ENCODE results near the gene ZNF827.

Gene ZNF827

DNA sequence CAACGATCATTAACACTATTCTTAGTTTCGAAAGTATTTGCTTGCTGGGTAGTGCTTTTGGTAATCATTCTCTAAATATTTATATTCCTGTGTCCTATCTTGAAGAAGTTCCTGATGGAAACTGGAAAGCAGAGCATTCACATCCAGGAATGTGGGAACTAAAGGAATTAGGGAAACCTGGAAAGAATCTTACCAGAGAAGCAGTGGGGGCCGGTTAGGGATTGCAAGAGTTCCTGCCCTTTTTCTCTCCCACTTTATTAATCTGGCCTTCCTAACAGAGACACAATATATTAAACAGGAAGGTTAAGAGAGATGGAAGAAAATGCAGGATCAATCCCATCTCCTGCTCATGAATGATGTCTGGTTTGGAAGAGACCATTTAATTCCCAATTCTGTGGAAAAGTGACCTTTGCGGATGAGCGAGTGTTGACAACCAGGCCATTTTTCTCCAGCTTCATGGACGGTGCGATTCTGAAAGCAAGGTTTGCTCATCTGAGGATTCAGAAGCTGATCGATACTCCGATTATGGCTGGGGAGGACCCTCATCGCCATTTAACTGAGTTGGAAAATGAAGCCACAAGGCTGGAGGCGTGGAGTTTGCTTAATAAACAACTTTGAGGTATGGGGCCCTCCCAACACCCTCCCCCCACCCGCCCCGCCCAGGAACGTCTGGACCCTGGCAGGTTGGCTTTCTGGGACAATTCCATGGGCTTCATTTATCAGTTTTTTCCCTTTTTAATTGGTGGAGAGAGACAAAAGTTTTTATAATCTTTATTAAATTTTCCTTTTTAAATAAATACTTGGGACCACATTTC is 206.4 kb downstream of the ZNF827 start:
- no peak for TF ChIP-seq CTCF (conservative IDR thresholded peaks at IDR 0.05; ENCODE audit: control insufficient read depth, insufficient read depth, low read depth, low read length)
- no peak for DNase-seq (ENCODE audit: low read depth)
- peak overlapping the region; percentile 51 for H3K4me3 ChIP-seq (ENCODE audit: control insufficient read depth, low read depth, low read length)

DNA sequence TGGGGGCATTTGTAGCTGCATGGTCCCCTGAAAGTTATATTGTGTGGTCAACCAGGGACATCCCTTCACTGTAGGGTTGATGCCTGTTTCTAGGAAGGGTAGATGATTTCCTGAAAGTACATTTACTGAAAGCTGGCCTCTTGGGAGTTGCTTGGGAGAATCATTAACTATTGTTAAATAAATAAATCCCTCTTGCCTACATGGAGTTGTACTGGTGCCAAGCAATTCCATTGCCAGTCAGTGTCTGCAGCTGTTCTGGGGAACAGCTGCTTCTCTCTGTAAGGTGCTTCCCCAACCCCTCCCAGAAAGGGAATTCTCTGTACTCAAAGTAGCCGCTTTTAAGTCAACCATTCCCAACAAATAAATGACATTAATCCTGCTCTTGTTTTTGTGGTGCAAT is 207.6 kb downstream of the ZNF827 start:
- peak; percentile 78 for DNase-seq (ENCODE audit: low read depth)
- no peak for TF ChIP-seq CTCF (conservative IDR thresholded peaks at IDR 0.05; ENCODE audit: control insufficient read depth, insufficient read depth, low read depth, low read length)
- no peak overlapping the region for H3K4me3 ChIP-seq (ENCODE audit: control insufficient read depth, low read depth, low read length)

DNA sequence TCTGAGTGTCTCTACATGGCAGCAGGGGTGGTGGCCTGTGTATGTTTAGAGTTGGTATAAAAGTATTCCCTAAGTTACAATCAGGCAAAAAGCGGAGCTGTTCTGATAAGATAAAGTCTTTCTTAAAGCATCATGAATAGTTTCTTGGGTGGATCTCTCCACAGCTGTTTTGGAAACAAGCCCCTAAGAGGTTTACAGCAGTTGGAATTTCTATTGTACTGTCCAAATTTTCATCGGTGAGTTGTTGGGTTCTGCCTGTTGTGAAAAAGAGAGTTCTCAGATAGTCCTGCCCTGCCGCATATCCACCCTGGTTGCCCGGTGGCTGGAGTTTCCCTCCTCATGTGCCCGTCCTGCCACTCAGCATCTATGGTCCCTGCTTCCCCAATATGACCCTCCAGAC is 208.6 kb downstream of the ZNF827 start:
- TF ChIP-seq CTCF (conservative IDR thresholded peaks at IDR 0.05; ENCODE audit: control insufficient read depth, insufficient read depth, low read depth, low read length), result no peak
- DNase-seq (ENCODE audit: low read depth), result no peak
- no peak overlapping the region for H3K4me3 ChIP-seq (ENCODE audit: control insufficient read depth, low read depth, low read length)

DNA sequence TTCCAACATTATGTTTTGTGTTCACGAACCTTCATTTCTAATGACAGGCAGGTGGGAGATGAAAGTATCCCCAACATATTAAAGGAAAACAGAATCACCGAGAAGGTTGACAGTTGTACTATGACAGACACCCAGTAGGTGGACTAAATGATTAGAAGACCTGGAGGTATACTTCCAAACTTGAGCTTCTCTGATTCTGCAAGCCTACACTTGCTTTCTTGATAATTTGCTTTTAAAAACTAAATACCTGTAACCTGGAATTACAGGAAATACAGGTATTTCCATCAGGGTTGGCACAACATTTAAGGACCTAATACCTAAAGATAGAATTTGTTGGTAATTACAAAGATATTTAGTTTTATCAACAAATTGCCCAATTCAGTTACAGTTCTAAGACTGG is 215.3 kb downstream of the ZNF827 start:
- TF ChIP-seq CTCF (conservative IDR thresholded peaks at IDR 0.05; ENCODE audit: control insufficient read depth, insufficient read depth, low read depth, low read length), result no peak
- no peak for DNase-seq (ENCODE audit: low read depth)
- no peak overlapping the region for H3K4me3 ChIP-seq (ENCODE audit: control insufficient read depth, low read depth, low read length)

GRCh38 chr4:145722561-145722960 is 216.1 kb downstream of the ZNF827 start:
- H3K4me3 ChIP-seq (ENCODE audit: control insufficient read depth, low read depth, low read length), result no peak overlapping the region
- TF ChIP-seq CTCF (conservative IDR thresholded peaks at IDR 0.05; ENCODE audit: control insufficient read depth, insufficient read depth, low read depth, low read length), result no peak
- no peak for DNase-seq (ENCODE audit: low read depth)

DNA sequence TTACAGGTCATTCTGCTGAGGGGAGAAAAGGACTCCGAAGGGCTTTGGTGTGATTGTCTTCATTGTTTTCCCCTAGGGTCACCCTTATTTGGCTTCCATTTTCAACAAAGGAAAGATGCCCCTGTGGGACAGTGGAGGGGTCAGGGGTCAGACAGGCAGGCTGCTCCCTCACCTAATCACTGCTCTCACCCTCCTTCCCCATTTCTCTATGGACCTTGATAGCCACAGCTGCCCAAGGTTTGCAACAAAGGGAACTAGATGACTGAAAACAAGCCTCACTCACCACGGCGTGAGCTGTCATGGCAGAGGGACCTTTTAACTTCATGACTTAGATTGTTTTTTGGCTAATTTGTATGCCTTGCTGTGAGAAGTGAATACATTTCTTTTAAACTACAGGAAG is 218.0 kb downstream of the ZNF827 start:
- no peak for DNase-seq (ENCODE audit: low read depth)
- no peak for TF ChIP-seq CTCF (conservative IDR thresholded peaks at IDR 0.05; ENCODE audit: control insufficient read depth, insufficient read depth, low read depth, low read length)
- no peak overlapping the region for H3K4me3 ChIP-seq (ENCODE audit: control insufficient read depth, low read depth, low read length)
